ENCODE measurements around the gene THRAP3. TPM values are rescaled to one million over a fixed set of nuclear protein-coding genes. Genes with fewer than 3 reads are reported as not detected.

Gene THRAP3
- total and polyA plus RNA-seq, 9 of the 15 experiments (the other 6 are each of a cell fraction or from before 2014, with no cell fraction given) = 66.2 to 135 (median 113) TPM

DNA sequence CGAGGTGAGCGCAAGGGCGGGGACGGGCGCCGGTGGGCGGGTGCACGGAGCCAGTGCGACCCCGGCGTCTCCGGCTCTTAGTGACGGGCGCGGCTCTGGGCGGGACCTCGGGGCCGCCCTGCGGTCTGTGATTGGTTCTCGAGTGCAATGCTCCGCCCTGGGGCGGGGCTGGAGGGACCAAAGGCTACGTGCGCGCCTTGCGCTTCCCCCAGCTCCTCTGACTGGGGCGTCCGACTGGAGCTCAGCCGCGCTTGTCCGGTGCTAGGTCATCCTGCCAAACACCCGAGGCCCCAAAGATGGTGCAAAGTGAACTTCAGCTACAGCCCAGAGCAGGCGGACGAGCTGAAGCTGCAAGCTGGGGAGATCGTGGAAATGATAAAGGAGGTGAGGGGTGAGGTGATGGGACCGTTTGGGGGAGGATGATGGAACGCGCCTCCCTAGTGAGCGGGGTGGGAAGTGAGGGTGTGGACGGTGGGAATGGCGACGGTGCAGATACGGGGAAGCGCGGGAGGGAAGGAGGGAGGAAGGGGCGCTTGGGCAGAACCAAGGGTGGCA is 82.7 kb downstream of the THRAP3 start (continued):
- TF ChIP-seq, protein P1, sequence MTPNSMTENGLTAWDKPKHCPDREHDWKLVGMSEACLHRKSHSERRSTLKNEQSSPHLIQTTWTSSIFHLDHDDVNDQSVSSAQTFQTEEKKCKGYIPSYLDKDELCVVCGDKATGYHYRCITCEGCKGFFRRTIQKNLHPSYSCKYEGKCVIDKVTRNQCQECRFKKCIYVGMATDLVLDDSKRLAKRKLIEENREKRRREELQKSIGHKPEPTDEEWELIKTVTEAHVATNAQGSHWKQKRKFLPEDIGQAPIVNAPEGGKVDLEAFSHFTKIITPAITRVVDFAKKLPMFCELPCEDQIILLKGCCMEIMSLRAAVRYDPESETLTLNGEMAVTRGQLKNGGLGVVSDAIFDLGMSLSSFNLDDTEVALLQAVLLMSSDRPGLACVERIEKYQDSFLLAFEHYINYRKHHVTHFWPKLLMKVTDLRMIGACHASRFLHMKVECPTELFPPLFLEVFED (CRISPR knock-in tag; conservative IDR thresholded peaks at IDR 0.05) = 0 out of 2 replicates have a peak, but pooled peaks have one; percentile 77
- TF ChIP-seq, protein P2, sequence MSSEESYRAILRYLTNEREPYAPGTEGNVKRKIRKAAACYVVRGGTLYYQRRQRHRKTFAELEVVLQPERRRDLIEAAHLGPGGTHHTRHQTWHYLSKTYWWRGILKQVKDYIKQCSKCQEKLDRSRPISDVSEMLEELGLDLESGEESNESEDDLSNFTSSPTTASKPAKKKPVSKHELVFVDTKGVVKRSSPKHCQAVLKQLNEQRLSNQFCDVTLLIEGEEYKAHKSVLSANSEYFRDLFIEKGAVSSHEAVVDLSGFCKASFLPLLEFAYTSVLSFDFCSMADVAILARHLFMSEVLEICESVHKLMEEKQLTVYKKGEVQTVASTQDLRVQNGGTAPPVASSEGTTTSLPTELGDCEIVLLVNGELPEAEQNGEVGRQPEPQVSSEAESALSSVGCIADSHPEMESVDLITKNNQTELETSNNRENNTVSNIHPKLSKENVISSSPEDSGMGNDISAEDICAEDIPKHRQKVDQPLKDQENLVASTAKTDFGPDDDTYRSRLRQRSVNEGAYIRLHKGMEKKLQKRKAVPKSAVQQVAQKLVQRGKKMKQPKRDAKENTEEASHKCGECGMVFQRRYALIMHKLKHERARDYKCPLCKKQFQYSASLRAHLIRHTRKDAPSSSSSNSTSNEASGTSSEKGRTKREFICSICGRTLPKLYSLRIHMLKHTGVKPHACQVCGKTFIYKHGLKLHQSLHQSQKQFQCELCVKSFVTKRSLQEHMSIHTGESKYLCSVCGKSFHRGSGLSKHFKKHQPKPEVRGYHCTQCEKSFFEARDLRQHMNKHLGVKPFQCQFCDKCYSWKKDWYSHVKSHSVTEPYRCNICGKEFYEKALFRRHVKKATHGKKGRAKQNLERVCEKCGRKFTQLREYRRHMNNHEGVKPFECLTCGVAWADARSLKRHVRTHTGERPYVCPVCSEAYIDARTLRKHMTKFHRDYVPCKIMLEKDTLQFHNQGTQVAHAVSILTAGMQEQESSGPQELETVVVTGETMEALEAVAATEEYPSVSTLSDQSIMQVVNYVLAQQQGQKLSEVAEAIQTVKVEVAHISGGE (CRISPR knock-in tag; IDR thresholded peaks at IDR 0.05) = no peak; a peak in 1 of 6 replicates
- no peak for TF ChIP-seq BACH1 (tag; IDR thresholded peaks at IDR 0.05)
- TF ChIP-seq ZNF507 (tag; conservative IDR thresholded peaks at IDR 0.05) = no peak
- TF ChIP-seq, protein P3, sequence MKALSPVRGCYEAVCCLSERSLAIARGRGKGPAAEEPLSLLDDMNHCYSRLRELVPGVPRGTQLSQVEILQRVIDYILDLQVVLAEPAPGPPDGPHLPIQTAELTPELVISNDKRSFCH (CRISPR knock-in tag; IDR thresholded peaks at IDR 0.05) = no peak
- TF ChIP-seq, protein P3 (tag; IDR thresholded peaks at IDR 0.05) = peak; percentile 34; the same call in 1 of the 2 replicates
- no peak for TF ChIP-seq ZNF830 (CRISPR knock-in tag; IDR thresholded peaks at IDR 0.05)
- TF ChIP-seq POLR2A (conservative IDR thresholded peaks at IDR 0.05) = peak; percentile 82
- 0 out of 2 replicates have a peak, but pooled peaks have one; percentile 54 for TF ChIP-seq SMARCE1 (IDR thresholded peaks at IDR 0.05)
- no peak for TF ChIP-seq ZNF3 (CRISPR knock-in tag; IDR thresholded peaks at IDR 0.05)
- TF ChIP-seq, protein P4, sequence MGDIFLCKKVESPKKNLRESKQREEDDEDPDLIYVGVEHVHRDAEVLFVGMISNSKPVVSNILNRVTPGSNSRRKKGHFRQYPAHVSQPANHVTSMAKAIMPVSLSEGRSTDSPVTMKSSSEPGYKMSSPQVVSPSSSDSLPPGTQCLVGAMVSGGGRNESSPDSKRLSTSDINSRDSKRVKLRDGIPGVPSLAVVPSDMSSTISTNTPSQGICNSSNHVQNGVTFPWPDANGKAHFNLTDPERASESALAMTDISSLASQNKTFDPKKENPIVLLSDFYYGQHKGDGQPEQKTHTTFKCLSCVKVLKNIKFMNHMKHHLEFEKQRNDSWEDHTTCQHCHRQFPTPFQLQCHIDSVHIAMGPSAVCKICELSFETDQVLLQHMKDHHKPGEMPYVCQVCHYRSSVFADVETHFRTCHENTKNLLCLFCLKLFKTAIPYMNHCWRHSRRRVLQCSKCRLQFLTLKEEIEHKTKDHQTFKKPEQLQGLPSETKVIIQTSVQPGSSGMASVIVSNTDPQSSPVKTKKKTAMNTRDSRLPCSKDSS (IDR thresholded peaks at IDR 0.05; ENCODE audit: low read depth, partially characterized antibody) = peak; percentile 14
- TF ChIP-seq XRCC5 (IDR thresholded peaks at IDR 0.05; ENCODE audit: low read depth, low read length) = 0 out of 2 replicates have a peak, but pooled peaks have one; percentile 18
- peak; percentile 77 for TF ChIP-seq ARHGAP35 (IDR thresholded peaks at IDR 0.05; ENCODE audit: partially characterized antibody)
- no peak for TF ChIP-seq CREBBP (IDR thresholded peaks at IDR 0.05; ENCODE audit: low read depth, low read length)
- TF ChIP-seq CHD2 (IDR thresholded peaks at IDR 0.05; ENCODE audit: low read depth, low read length) = 0 out of 2 replicates have a peak, but pooled peaks have one; percentile 33
- TF ChIP-seq SMARCA4 (IDR thresholded peaks at IDR 0.05) = peak; percentile 65; the same call in 1 of the 2 replicates
- peak; percentile 59; the same call in 1 of the 2 replicates for TF ChIP-seq DPF2 (IDR thresholded peaks at IDR 0.05)
- peak; percentile 60 for TF ChIP-seq MBD2 (IDR thresholded peaks at IDR 0.05; ENCODE audit: borderline replicate concordance, low read depth)
- no peak for TF ChIP-seq SREBF2 (CRISPR knock-in tag; IDR thresholded peaks at IDR 0.05)
- TF ChIP-seq ZKSCAN1 (IDR thresholded peaks at IDR 0.05; ENCODE audit: low read depth, low read length) = no peak
- TF ChIP-seq MCM2 (IDR thresholded peaks at IDR 0.05; ENCODE audit: low read depth) = no peak
- no peak for TF ChIP-seq ZNF764 (CRISPR knock-in tag; IDR thresholded peaks at IDR 0.05; ENCODE audit: low read depth)
- TF ChIP-seq RBM39 (optimal IDR thresholded peaks at IDR 0.05; ENCODE audit: low read depth, low read length) = no peak
- no peak for TF ChIP-seq GATAD2B (IDR thresholded peaks at IDR 0.05; ENCODE audit: borderline replicate concordance)
- TF ChIP-seq NFYB (IDR thresholded peaks at IDR 0.05; ENCODE audit: extremely low read depth, insufficient read length) = peak; percentile 87

Data from K562 (cell line).